Activated T-helper 17 cell treated with anti-CD3 and anti-CD28 coated beads, Interleukin-2, amount 50 U/mL, for 72 hours (primary cell): Measurements from ENCODE around the gene FREM2. TPM values are rescaled to one million over a fixed set of nuclear protein-coding genes. Genes with fewer than 3 reads are reported as not detected.
A peak's percentile ranks its signal among the peaks of the same experiment; 100 is the strongest.

Experiments used
- ATAC-seq: fragments of 150-1000 bp; cut with Tn5 transposase; replicated peaks from 2 replicates; pipeline ENCODE4 v1.10.0; 2021; ENCODE audit warnings: mild to moderate bottlenecking, moderate library complexity
- H3K27ac Mint-ChIP-seq: one replicate; pipeline ENCODE4 v1.8.0; 2022; ENCODE audit warnings: mixed read lengths
- H3K27me3 Mint-ChIP-seq: one replicate; pipeline ENCODE4 v1.8.0; 2022; ENCODE audit warnings: mixed read lengths
- H3K36me3 Mint-ChIP-seq: one replicate; pipeline ENCODE4 v1.8.0; 2022; ENCODE audit warnings: low read depth, mild to moderate bottlenecking, mixed read lengths
- H3K4me1 Mint-ChIP-seq: one replicate; pipeline ENCODE4 v1.8.0; 2022; ENCODE audit warnings: mixed read lengths
- H3K4me3 Mint-ChIP-seq: one replicate; pipeline ENCODE4 v1.8.0; 2022; ENCODE audit warnings: mild to moderate bottlenecking, mixed read lengths
- H3K9me3 Mint-ChIP-seq: one replicate; pipeline ENCODE4 v1.8.0; 2022; ENCODE audit warnings: mixed read lengths
- total RNA-seq, 2 donors: library from RNA; stranded (reverse); gene quantifications; one replicate each; pipeline ENCODE4 v1.2.3, GENCODE V29; 2022

FREM2 gene
- total RNA-seq, 2 donors from 2014 or later, result not detected

DNA sequence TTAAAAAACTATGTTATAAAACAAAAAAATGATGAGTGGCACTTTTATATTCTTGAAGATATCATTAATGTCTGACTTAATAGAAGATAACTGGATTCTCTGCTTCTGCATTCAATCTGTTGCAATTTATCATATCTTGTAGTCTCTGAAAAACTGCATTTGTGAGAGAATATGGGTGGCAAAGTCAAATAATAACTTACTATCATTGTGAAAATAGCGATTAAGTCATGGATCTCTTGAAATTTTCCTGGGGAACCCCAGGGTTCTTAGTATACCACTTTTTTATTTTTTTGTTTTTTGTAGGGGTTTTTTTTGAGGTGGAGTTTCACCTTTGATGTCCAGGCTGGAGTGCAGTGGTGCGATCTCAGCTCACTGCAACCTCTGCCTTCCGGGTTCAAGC, 176.7 kb downstream of the FREM2 start:
- Mint-ChIP-seq H3K4me3 (no peak overlapping the region), H3K27me3 (peaks cover 5% of the 10 kb centered on the region)

DNA sequence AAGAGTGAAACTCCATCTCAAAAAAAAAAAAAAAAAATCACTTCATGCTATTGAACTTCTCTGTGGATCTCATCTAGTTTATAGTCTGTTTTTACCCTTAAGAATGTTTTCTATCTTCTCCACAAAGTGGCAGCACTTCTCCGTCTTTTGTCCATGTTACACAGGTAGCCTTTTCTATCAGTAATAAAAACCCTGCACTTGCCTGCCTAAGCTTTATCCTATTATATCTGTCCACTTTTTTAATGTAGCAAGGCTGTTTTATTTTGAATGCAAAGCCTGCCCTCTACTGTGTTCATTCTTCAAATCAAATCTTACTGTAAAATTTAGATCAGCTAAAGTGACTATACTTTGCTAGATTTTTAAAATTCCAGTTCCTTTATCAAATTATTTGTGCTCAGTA, 179.8 kb downstream of the FREM2 start:
- no peak for ATAC-seq
- no peaks in the 10 kb centered on the region for H3K9me3 Mint-ChIP-seq
- H3K27me3 Mint-ChIP-seq, result peaks cover 5% of the 10 kb centered on the region
- no peak overlapping the region for H3K27ac Mint-ChIP-seq
- H3K4me1 Mint-ChIP-seq, result no peaks in the 10 kb centered on the region
- no peaks in the 10 kb centered on the region for H3K36me3 Mint-ChIP-seq
- H3K4me3 Mint-ChIP-seq, result no peak overlapping the region

More for the DNA sequence above, 176.7 kb downstream of the FREM2 start:
- H3K4me1 Mint-ChIP-seq, result no peaks in the 10 kb centered on the region
- H3K36me3 Mint-ChIP-seq, result no peaks in the 10 kb centered on the region
- no peak for ATAC-seq
- no peak overlapping the region for H3K27ac Mint-ChIP-seq
- H3K9me3 Mint-ChIP-seq, result no peaks in the 10 kb centered on the region

- ATAC-seq, result no peak
- Mint-ChIP-seq H3K36me3 (no peaks in the 10 kb centered on the region), H3K27ac (no peak overlapping the region), H3K4me1 (no peaks in the 10 kb centered on the region), H3K9me3 (no peaks in the 10 kb centered on the region), H3K4me3 (no peak overlapping the region), H3K27me3 (peaks cover 5% of the 10 kb centered on the region)
Observed at GRCh38 chr13:38868399-38868798, 181.5 kb downstream of the FREM2 start.

DNA sequence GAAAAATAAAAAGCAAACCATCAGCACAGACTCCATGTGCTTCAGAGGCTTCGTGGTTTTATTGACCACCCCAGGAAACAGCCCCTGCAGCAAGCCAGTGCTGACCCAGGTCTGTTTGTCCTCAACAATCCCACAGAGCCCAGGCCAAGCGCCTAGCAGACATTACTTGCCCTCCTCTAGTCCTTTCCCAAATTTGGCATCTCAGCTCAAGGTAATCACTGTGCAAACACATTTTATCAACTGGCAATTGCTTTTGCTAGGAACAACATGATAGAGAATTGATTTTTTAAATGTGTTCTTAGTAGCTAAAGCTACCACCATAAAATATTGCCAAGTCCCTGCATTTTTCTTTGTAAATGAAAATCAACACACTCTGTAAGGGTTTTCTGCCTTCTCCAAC, 182.0 kb downstream of the FREM2 start:
- peaks cover 5% of the 10 kb centered on the region for H3K27me3 Mint-ChIP-seq
- no peaks in the 10 kb centered on the region for H3K36me3 Mint-ChIP-seq
- H3K4me1 Mint-ChIP-seq, result no peaks in the 10 kb centered on the region
- no peak for ATAC-seq
- no peak overlapping the region for H3K27ac Mint-ChIP-seq
- H3K9me3 Mint-ChIP-seq, result no peaks in the 10 kb centered on the region
- no peak overlapping the region for H3K4me3 Mint-ChIP-seq

GRCh38 chr13:38871275-38871674, 184.4 kb downstream of the FREM2 start:
- Mint-ChIP-seq H3K36me3 (no peaks in the 10 kb centered on the region), H3K9me3 (no peaks in the 10 kb centered on the region), H3K4me3 (no peak overlapping the region), H3K27me3 (peaks cover 4% of the 10 kb centered on the region), H3K27ac (no peak overlapping the region), H3K4me1 (no peaks in the 10 kb centered on the region)
- no peak for ATAC-seq

- H3K27ac Mint-ChIP-seq, result no peak overlapping the region
- H3K27me3 Mint-ChIP-seq, result peaks cover 4% of the 10 kb centered on the region
- H3K9me3 Mint-ChIP-seq, result no peaks in the 10 kb centered on the region
- peak; percentile 19 for ATAC-seq
- H3K36me3 Mint-ChIP-seq, result no peaks in the 10 kb centered on the region
- H3K4me3 Mint-ChIP-seq, result no peak overlapping the region
- H3K4me1 Mint-ChIP-seq, result no peaks in the 10 kb centered on the region
Observed at GRCh38 chr13:38872693-38873092, 185.8 kb downstream of the FREM2 start.

- Mint-ChIP-seq H3K4me3 (no peak overlapping the region), H3K36me3 (no peaks in the 10 kb centered on the region), H3K4me1 (no peaks in the 10 kb centered on the region), H3K27me3 (peaks cover 7% of the 10 kb centered on the region), H3K27ac (no peak overlapping the region), H3K9me3 (peaks cover 4% of the 10 kb centered on the region)
- ATAC-seq, result no peak
Observed at GRCh38 chr13:38875186-38875875, 188.5 kb downstream of the FREM2 start.

GRCh38 chr13:38879278-38879677, 192.4 kb downstream of the FREM2 start:
- no peak overlapping the region for H3K27ac Mint-ChIP-seq
- peaks cover 13% of the 10 kb centered on the region for H3K27me3 Mint-ChIP-seq
- H3K36me3 Mint-ChIP-seq, result no peaks in the 10 kb centered on the region
- no peak overlapping the region for H3K4me3 Mint-ChIP-seq
- no peaks in the 10 kb centered on the region for H3K4me1 Mint-ChIP-seq
- peaks cover 4% of the 10 kb centered on the region for H3K9me3 Mint-ChIP-seq
- ATAC-seq, result no peak

GRCh38 chr13:38879786-38880185, 192.9 kb downstream of the FREM2 start:
- Mint-ChIP-seq H3K4me3 (no peak overlapping the region), H3K9me3 (peaks cover 4% of the 10 kb centered on the region), H3K27ac (no peak overlapping the region), H3K4me1 (no peaks in the 10 kb centered on the region), H3K36me3 (no peaks in the 10 kb centered on the region), H3K27me3 (peaks cover 10% of the 10 kb centered on the region)
- no peak for ATAC-seq

DNA sequence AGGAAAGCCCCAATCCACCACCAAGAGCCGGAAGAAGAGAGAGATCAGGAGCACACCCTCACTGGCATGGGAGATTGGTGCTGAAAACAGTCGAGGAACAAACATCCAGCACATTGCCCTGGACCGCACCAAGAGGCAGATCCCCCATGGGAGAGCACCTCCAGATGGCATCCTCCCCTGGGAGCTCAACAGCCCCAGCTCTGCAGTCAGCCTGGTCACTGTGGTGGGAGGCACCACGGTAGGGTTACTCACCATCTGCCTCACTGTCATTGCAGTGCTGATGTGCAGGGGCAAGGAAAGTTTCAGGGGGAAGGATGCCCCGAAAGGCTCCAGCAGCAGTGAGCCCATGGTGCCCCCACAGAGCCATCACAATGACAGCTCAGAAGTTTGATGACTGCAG, 193.5 kb downstream of the FREM2 start:
- no peaks in the 10 kb centered on the region for H3K4me1 Mint-ChIP-seq
- ATAC-seq, result no peak
- H3K4me3 Mint-ChIP-seq, result no peak overlapping the region
- H3K9me3 Mint-ChIP-seq, result peaks cover 4% of the 10 kb centered on the region
- H3K36me3 Mint-ChIP-seq, result no peaks in the 10 kb centered on the region
- no peak overlapping the region for H3K27ac Mint-ChIP-seq
- peaks cover 12% of the 10 kb centered on the region for H3K27me3 Mint-ChIP-seq

DNA sequence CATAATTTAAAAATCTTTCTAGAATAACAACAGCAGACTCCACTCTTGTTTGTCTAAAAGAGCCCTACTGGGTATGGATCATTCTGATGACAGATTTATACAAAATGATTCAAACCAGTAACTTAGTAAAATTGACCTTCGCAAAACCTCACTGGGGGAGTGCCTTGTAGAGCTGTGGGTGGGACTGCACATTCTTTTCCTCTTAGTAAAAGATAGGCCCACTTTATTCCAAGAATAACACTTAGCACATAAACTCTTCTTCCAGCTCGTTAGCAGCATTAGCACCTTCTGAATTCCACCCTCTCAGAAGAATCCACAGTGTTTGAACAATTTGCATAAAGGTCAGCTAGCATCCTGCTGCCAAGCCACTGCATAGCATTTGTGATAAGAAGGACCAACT, 196.9 kb downstream of the FREM2 start:
- H3K27me3 Mint-ChIP-seq, result peaks cover 27% of the 10 kb centered on the region
- ATAC-seq, result no peak
- no peak overlapping the region for H3K4me3 Mint-ChIP-seq
- no peaks in the 10 kb centered on the region for H3K4me1 Mint-ChIP-seq
- H3K9me3 Mint-ChIP-seq, result peaks cover 4% of the 10 kb centered on the region
- H3K27ac Mint-ChIP-seq, result no peak overlapping the region
- H3K36me3 Mint-ChIP-seq, result no peaks in the 10 kb centered on the region

GRCh38 chr13:38888309-38888708, 201.4 kb downstream of the FREM2 start:
- Mint-ChIP-seq H3K4me1 (no peaks in the 10 kb centered on the region), H3K27ac (no peak overlapping the region)

GRCh38 chr13:38895075-38895474, 208.2 kb downstream of the FREM2 start:
- H3K36me3 Mint-ChIP-seq, result no peaks in the 10 kb centered on the region
- H3K9me3 Mint-ChIP-seq, result no peaks in the 10 kb centered on the region
- no peak for ATAC-seq
- no peak overlapping the region for H3K4me3 Mint-ChIP-seq
- no peaks in the 10 kb centered on the region for H3K4me1 Mint-ChIP-seq
- peaks cover 15% of the 10 kb centered on the region for H3K27me3 Mint-ChIP-seq
- H3K27ac Mint-ChIP-seq, result no peak overlapping the region

More at GRCh38 chr13:38888309-38888708, 201.4 kb downstream of the FREM2 start:
- ATAC-seq, result peak; percentile 81
- Mint-ChIP-seq H3K36me3 (no peaks in the 10 kb centered on the region), H3K9me3 (no peaks in the 10 kb centered on the region), H3K27me3 (peaks cover 41% of the 10 kb centered on the region), H3K4me3 (no peak overlapping the region)

- Mint-ChIP-seq H3K36me3 (no peaks in the 10 kb centered on the region), H3K4me1 (no peaks in the 10 kb centered on the region), H3K27me3 (no peaks in the 10 kb centered on the region), H3K9me3 (no peaks in the 10 kb centered on the region), H3K4me3 (no peak overlapping the region), H3K27ac (no peak overlapping the region)
- no peak for ATAC-seq
Observed at GRCh38 chr13:38897521-38897920, 210.6 kb downstream of the FREM2 start.

- Mint-ChIP-seq H3K27me3 (peaks cover 3% of the 10 kb centered on the region), H3K36me3 (no peaks in the 10 kb centered on the region), H3K9me3 (no peaks in the 10 kb centered on the region), H3K27ac (no peak overlapping the region), H3K4me3 (no peak overlapping the region), H3K4me1 (no peaks in the 10 kb centered on the region)
- no peak for ATAC-seq
Observed at GRCh38 chr13:38898481-38898880, 211.6 kb downstream of the FREM2 start.

DNA sequence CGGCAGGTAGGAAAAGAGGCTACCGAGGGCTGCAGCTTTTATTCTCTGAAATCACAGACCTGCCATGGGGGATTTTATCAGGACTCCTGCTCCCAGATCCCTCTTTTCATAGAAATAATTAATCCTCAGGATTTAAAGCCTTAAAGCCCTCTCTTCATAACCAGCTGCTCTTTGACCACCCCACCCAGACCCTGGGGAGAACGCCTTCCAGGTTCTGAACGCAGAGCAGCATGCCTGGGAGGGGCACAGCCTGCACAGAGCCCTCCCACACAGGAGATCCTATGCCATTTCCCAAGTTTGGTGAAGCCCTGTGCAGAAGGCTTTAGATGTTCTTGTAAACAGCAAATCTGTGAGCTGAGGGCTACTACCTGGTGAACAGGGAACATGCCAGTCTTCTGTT, 212.7 kb downstream of the FREM2 start:
- no peak overlapping the region for H3K27ac Mint-ChIP-seq
- ATAC-seq, result no peak
- no peaks in the 10 kb centered on the region for H3K9me3 Mint-ChIP-seq
- H3K4me3 Mint-ChIP-seq, result no peak overlapping the region
- H3K27me3 Mint-ChIP-seq, result peaks cover 3% of the 10 kb centered on the region
- H3K4me1 Mint-ChIP-seq, result no peaks in the 10 kb centered on the region
- no peaks in the 10 kb centered on the region for H3K36me3 Mint-ChIP-seq
